Liver (tissue), 3 donors: Measurements from ENCODE around the gene CXorf49.
"Not testable (repeated sequence)": the region's sequence is repeated elsewhere in the genome, so short reads cannot be mapped to it uniquely, and the experiment has no call there.

ENCODE experiments used
- CTCF ChIP-seq: fragments of 150-350 bp; IDR thresholded peaks from 2 replicates; pipeline ENCODE4 v1.5.1; 2017; ENCODE audit warnings: improper control_type of control experiment, low read depth, low read length; ENCODE audit not compliant: missing input control
- MAX ChIP-seq: IDR thresholded peaks from 2 replicates; pipeline ENCODE4 v1.6.1; 2016; ENCODE audit warnings: antibody characterized with exemption
- RAD21 ChIP-seq, 2 donors: IDR thresholded peaks; 2 replicates each; pipeline ENCODE4 v1.6.1; 2016; ENCODE audit warnings: antibody characterized with exemption in 2 of 2, mild to moderate bottlenecking in 2 of 2
- donor health status: healthy.
- donor health status: healthy.

- not testable (repeated sequence) for TF ChIP-seq MAX; RAD21 (IDR thresholded peaks at IDR 0.05); CTCF
Measured at GRCh38 chrX:71718185-71718584, at the start of gene CXorf49.
